ENCODE results near the gene TTN.

DNA sequence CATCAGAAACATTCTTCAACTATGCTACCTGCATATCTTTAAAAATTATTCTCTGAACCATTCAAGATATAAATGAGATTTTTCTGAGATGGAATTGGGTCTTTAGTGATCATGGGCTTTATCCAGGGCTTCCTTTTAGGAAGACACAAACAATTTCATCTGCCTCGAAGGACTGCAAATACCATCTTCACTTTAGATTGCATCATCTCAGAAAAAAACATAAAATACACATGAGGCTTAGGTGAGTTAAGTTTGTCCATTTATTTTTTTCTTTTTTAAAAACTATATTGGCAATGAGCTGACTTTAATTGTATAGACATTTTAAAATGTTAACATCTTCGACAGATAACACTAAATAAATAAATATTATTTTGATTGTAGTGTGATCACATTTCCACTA lies 20.1 kb downstream of the TTN start:
- TF ChIP-seq CTCF (conservative IDR thresholded peaks at IDR 0.05; ENCODE audit: low read length), result no peak
- no peak for TF ChIP-seq EZH2phosphoT487 (IDR thresholded peaks at IDR 0.05; ENCODE audit: borderline replicate concordance)
